PC-9 (cell line): Measurements from ENCODE around the gene CNKSR1. TPM values are rescaled to one million over a fixed set of nuclear protein-coding genes. Genes with fewer than 3 reads are reported as not detected.

ENCODE experiments used
- BruUV-seq: library from RNA; stranded (reverse); fragments of 400-500 nt; replicated peaks from 2 replicates; lab custom pipeline; 2021; lab: Mats Ljungman, UMichigan
- CTCF ChIA-PET: fragments of 300-600 bp; sonication (Branson Sonifier 250); formaldehyde crosslinking; loops from one replicate; lab custom pipeline; 2022; ENCODE audit warnings: antibody characterized with exemption; lab: Charles Lee
- POLR2A ChIA-PET: fragments of 300-600 bp; sonication (Branson Sonifier 250); formaldehyde crosslinking; loops from one replicate; lab custom pipeline; 2022; ENCODE audit warnings: antibody characterized with exemption; ENCODE audit not compliant: unreplicated experiment; lab: Charles Lee
- DNase-seq, 2 experiments: peaks; one replicate each; pipeline versions ENCODE4 v3.0.0 to v3.0.0-alpha.2; 2015 to 2022; ENCODE audit warnings: mixed read lengths in 1 of 2
- H2AFZ ChIP-seq: fragments of 200-600 bp; sonication (generic); 2 replicates; pipeline ENCODE4 v1.8.1; 2017; ENCODE audit warnings: antibody characterized with exemption
- H3F3A ChIP-seq: fragments of 200-600 bp; sonication (generic); 2 replicates; pipeline ENCODE4 v1.8.1; 2017; ENCODE audit warnings: antibody characterized with exemption, mild to moderate bottlenecking, low read depth; ENCODE audit not compliant: insufficient read depth
- H3K27ac ChIP-seq: fragments of 200-600 bp; sonication (generic); 2 replicates; pipeline ENCODE4 v1.6.1; 2016; ENCODE audit warnings: mixed run types
- H3K27me3 ChIP-seq: fragments of 200-600 bp; sonication (generic); 2 replicates; pipeline ENCODE4 v1.6.1; 2016; ENCODE audit warnings: low read depth, mixed run types; ENCODE audit not compliant: insufficient read depth
- H3K36me3 ChIP-seq: fragments of 200-600 bp; sonication (generic); 2 replicates; pipeline ENCODE4 v1.6.1; 2016; ENCODE audit warnings: low read depth, mixed run types
- H3K4me1 ChIP-seq: fragments of 200-600 bp; sonication (generic); replicated peaks from 2 replicates; pipeline ENCODE4 v1.6.1; 2016; ENCODE audit warnings: mixed run types; ENCODE audit not compliant: insufficient read depth
- H3K4me2 ChIP-seq: fragments of 200-600 bp; sonication (generic); 2 replicates; pipeline ENCODE4 v1.6.1; 2017; ENCODE audit warnings: mixed run types
- H3K4me3 ChIP-seq: fragments of 200-600 bp; sonication (generic); 2 replicates; pipeline ENCODE4 v1.6.1; 2016; ENCODE audit warnings: mixed run types
- H3K79me2 ChIP-seq: fragments of 200-600 bp; sonication (generic); 2 replicates; pipeline ENCODE4 v1.6.1; 2017; ENCODE audit warnings: low read depth, mixed run types
- H3K9me2 ChIP-seq: fragments of 200-600 bp; sonication (generic); 2 replicates; pipeline ENCODE4 v1.8.1; 2017; ENCODE audit warnings: mild to moderate bottlenecking; ENCODE audit not compliant: insufficient read depth
- H3K9me3 ChIP-seq: fragments of 200-600 bp; sonication (generic); 2 replicates; pipeline ENCODE4 v1.8.1; 2016; ENCODE audit warnings: low read depth; ENCODE audit not compliant: insufficient read depth
- H4K20me1 ChIP-seq: fragments of 200-600 bp; sonication (generic); 2 replicates; pipeline ENCODE4 v1.8.1; 2017; ENCODE audit not compliant: insufficient read depth
- CTCF ChIP-seq: fragments of 200-600 bp; sonication (generic); conservative IDR thresholded peaks from 2 replicates; pipeline ENCODE4 v1.6.1; 2017; ENCODE audit warnings: mixed run types, antibody characterized with exemption, mild to moderate bottlenecking, moderate library complexity
- EZH2 ChIP-seq: fragments of 200-600 bp; sonication (generic); IDR thresholded peaks from 2 replicates; pipeline ENCODE4 v1.8.0; 2017; ENCODE audit warnings: antibody characterized with exemption, low read depth
- intact Hi-C: fragments of 100-400 bp; cut with micrococcal nuclease; formaldehyde crosslinking; loops from one replicate; pipeline ENCODE4 v1.10.0; 2022; ENCODE audit not compliant: unreplicated experiment
- total RNA-seq: library from RNA; stranded (reverse); gene quantifications from 2 replicates; pipeline ENCODE4 v1.2.3, GENCODE V29; 2021

CNKSR1 gene
- total RNA-seq, 1 experiment from 2014 or later: 33.4 TPM

- no peaks in the 10 kb centered on the region for H3K9me2 ChIP-seq
- ChIA-PET CTCF (no interaction called here), POLR2A (no interaction called here)
- no peak overlapping the region for H3K4me2 ChIP-seq
- H3K36me3 ChIP-seq: no peaks in the 10 kb centered on the region
- BruUV-seq: no TSS peak
- H3K4me1 ChIP-seq: no peaks in the 10 kb centered on the region
- TF ChIP-seq EZH2 (no peak), CTCF (no peak)
- no peaks in the 10 kb centered on the region for H3K27me3 ChIP-seq
- no peak overlapping the region for H3K4me3 ChIP-seq
- intact Hi-C loops: no loop called here
- H4K20me1 ChIP-seq: no peaks in the 10 kb centered on the region
- DNase-seq: no peak
- no peak overlapping the region for H2AFZ ChIP-seq
- H3K79me2 ChIP-seq: no peaks in the 10 kb centered on the region
- H3K27ac ChIP-seq: no peak overlapping the region
- no peaks in the 10 kb centered on the region for H3K9me3 ChIP-seq
- no peaks in the 10 kb centered on the region for H3F3A ChIP-seq
These were observed 35.4 kb downstream of the CNKSR1 start for GRCh38 chr1:26212726-26213125.

GRCh38 chr1:26213335-26213905 lies 36.1 kb downstream of the CNKSR1 start:
- Histone ChIP-seq H3K27me3 (no peaks in the 10 kb centered on the region), H3F3A (no peaks in the 10 kb centered on the region), H3K36me3 (no peaks in the 10 kb centered on the region), H2AFZ (no peak overlapping the region), H3K27ac (no peak overlapping the region), H3K9me2 (no peaks in the 10 kb centered on the region), H3K4me2 (no peak overlapping the region), H3K9me3 (no peaks in the 10 kb centered on the region), H3K79me2 (no peaks in the 10 kb centered on the region), H3K4me3 (no peak overlapping the region), H4K20me1 (no peaks in the 10 kb centered on the region), H3K4me1 (no peaks in the 10 kb centered on the region)
- no peak for DNase-seq
- intact Hi-C loops: no loop called here
- CTCF ChIA-PET: no interaction called here
- no TSS peak for BruUV-seq
- no peak for TF ChIP-seq CTCF
- TF ChIP-seq EZH2: no peak
- POLR2A ChIA-PET: no interaction called here

GRCh38 chr1:26215246-26215645 lies 38.0 kb downstream of the CNKSR1 start:
- TF ChIP-seq CTCF (no peak), EZH2 (no peak)
- Histone ChIP-seq H3K4me3 (no peak overlapping the region), H3K27ac (no peak overlapping the region), H2AFZ (no peak overlapping the region), H3K27me3 (no peaks in the 10 kb centered on the region), H3F3A (no peaks in the 10 kb centered on the region), H3K79me2 (no peaks in the 10 kb centered on the region), H3K9me2 (no peaks in the 10 kb centered on the region), H3K9me3 (no peaks in the 10 kb centered on the region), H3K4me1 (no peaks in the 10 kb centered on the region), H4K20me1 (no peaks in the 10 kb centered on the region), H3K36me3 (no peaks in the 10 kb centered on the region), H3K4me2 (no peak overlapping the region)
- intact Hi-C loops: no loop called here
- CTCF ChIA-PET: no interaction called here
- no TSS peak for BruUV-seq
- POLR2A ChIA-PET: no interaction called here
- no peak for DNase-seq
